LNCaP clone FGC (cell line): ENCODE results near the gene ARAF.
"Not testable (repeated sequence)": the region's sequence is repeated elsewhere in the genome, so short reads cannot be mapped to it uniquely, and the experiment has no call there.

Source experiments
- DNase-seq: peaks from one replicate; pipeline ENCODE4 v3.0.0-alpha.2; 2011; ENCODE audit warnings: low read depth
- H3K4me3 ChIP-seq: 2 replicates; pipeline ENCODE4 v1.5.1; 2011; ENCODE audit warnings: mild to moderate bottlenecking, low read depth, low read length, control low read depth
- CTCF ChIP-seq: IDR thresholded peaks from 2 replicates; pipeline ENCODE4 v1.5.1; 2012; ENCODE audit warnings: mild to moderate bottlenecking; ENCODE audit not compliant: control insufficient read depth, insufficient read depth; ENCODE audit errors: extremely low read depth

ARAF gene

GRCh38 chrX:47596256-47596655, 35.3 kb downstream of the ARAF start:
- no peak for DNase-seq
- TF ChIP-seq CTCF, result no peak
- no peak overlapping the region for H3K4me3 ChIP-seq

GRCh38 chrX:47597222-47597621, 36.2 kb downstream of the ARAF start:
- TF ChIP-seq CTCF, result no peak
- DNase-seq, result no peak
- H3K4me3 ChIP-seq, result no peak overlapping the region

- not testable (repeated sequence) for H3K4me3 ChIP-seq, DNase-seq
Measured at GRCh38 chrX:47603125-47603524, 42.1 kb downstream of the ARAF start.

GRCh38 chrX:47605024-47605423, 44.0 kb downstream of the ARAF start:
- DNase-seq, result no peak
- H3K4me3 ChIP-seq, result no peak overlapping the region
- no peak for TF ChIP-seq CTCF

- H3K4me3 ChIP-seq, result no peak overlapping the region
- DNase-seq, result no peak
- no peak for TF ChIP-seq CTCF
Measured at GRCh38 chrX:47607091-47607490, 46.1 kb downstream of the ARAF start.

- no peak overlapping the region for H3K4me3 ChIP-seq
- DNase-seq, result no peak
- no peak for TF ChIP-seq CTCF
Measured at GRCh38 chrX:47608130-47608810, 47.3 kb downstream of the ARAF start.

GRCh38 chrX:47610511-47610910, 49.5 kb downstream of the ARAF start:
- no peak for DNase-seq
- no peak overlapping the region for H3K4me3 ChIP-seq
- TF ChIP-seq CTCF, result no peak
